ENCODE results near the gene PHF21B. TPM values are rescaled to one million over a fixed set of nuclear protein-coding genes. Genes with fewer than 3 reads are reported as not detected.

Gene PHF21B
- total and polyA plus RNA-seq, 2 donors (not counting 3 experiments of a cell fraction or from before 2014, with no cell fraction given): not detected

- TF ChIP-seq GATA2 (IDR thresholded peaks at IDR 0.05; ENCODE audit: insufficient read depth, insufficient read length, low read depth, low read length) (no peak), CTCF (IDR thresholded peaks at IDR 0.05; ENCODE audit: extremely low read depth in 1 of 2, insufficient read depth in 1 of 2, low read depth in 1 of 2, low read length in 2 of 2) (no peak), FOS (IDR thresholded peaks at IDR 0.05; ENCODE audit: borderline replicate concordance, insufficient read depth, low read length) (no peak), POLR2A (IDR thresholded peaks at IDR 0.05; ENCODE audit: low read depth, low read length) (no peak), EZH2 (IDR thresholded peaks at IDR 0.05; ENCODE audit: borderline replicate concordance, low read depth, low read length, severe bottlenecking) (no peak), MYC (IDR thresholded peaks at IDR 0.05; ENCODE audit: low read depth, low read length) (no peak)
- TF ChIP-seq, protein P1, sequence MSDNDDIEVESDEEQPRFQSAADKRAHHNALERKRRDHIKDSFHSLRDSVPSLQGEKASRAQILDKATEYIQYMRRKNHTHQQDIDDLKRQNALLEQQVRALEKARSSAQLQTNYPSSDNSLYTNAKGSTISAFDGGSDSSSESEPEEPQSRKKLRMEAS (IDR thresholded peaks at IDR 0.05; ENCODE audit: insufficient read depth, insufficient read length): no peak
- Histone ChIP-seq H3K9ac (replicated peaks; ENCODE audit: extremely low read depth, insufficient read depth, low read length) (no peak overlapping the region), H4K20me1 (replicated peaks; ENCODE audit: control insufficient read depth, extremely low read depth, insufficient read depth, low read length) (no peaks in the 10 kb centered on the region), H3K27ac (ENCODE audit: insufficient read depth, low read depth, low read length) (no peak overlapping the region), H3K9me3 (replicated peaks; ENCODE audit: control insufficient read depth, insufficient read depth, low read length) (no peaks in the 10 kb centered on the region), H3K79me2 (ENCODE audit: control insufficient read depth, insufficient read depth, low read length) (no peaks in the 10 kb centered on the region), H3K4me1 (ENCODE audit: control insufficient read depth, extremely low read depth, insufficient read depth, low read length) (no peaks in the 10 kb centered on the region), H3K4me3 (replicated peaks in 1 of 3; ENCODE audit: insufficient read depth in 1 of 3, low read depth in 1 of 3, low read length in 3 of 3) (no peak overlapping the region), H3K4me2 (ENCODE audit: insufficient read depth, low read length) (no peak overlapping the region), H3K27me3 (ENCODE audit: control insufficient read depth in 2 of 2, insufficient read depth in 2 of 2, low read length in 2 of 2) (no peaks in the 10 kb centered on the region), H2AFZ (ENCODE audit: low read depth, low read length) (no peak overlapping the region), H3K36me3 (ENCODE audit: control insufficient read depth in 2 of 2, extremely low read depth in 1 of 2, insufficient read depth in 2 of 2, low read length in 2 of 2) (no peaks in the 10 kb centered on the region), H3K9me1 (replicated peaks; ENCODE audit: control insufficient read depth, extremely low read depth, insufficient read depth, low read length) (no peaks in the 10 kb centered on the region)
- intact Hi-C loops (cut with micrococcal nuclease) (no loop called here), dilution Hi-C loops (cut with MboI; ENCODE audit: extremely low pct_ligation_motif_present, low sequenced_read_pairs) (no loop called here)
- no TSS peak for BruUV-seq (replicated peaks)
- DNase-seq (ENCODE audit: low read depth, low spot score) (no peak), FAIRE-seq (no peak)
- ChIA-PET POLR2A (no interaction called here), CTCF (no interaction called here)
Measured at GRCh38 chr22:44938886-44939285, 70.9 kb downstream of the PHF21B start.
